T-helper 2 cell treated with Interferon-gamma antibody and Interleukin-4, amounts not matched to agents 5 μg/mL and 100 μg/mL, for 36 hours (primary cell): ENCODE data around the gene TRPV4.

Experiments
- DNase-seq: peaks from one replicate; pipeline ENCODE4 v3.0.0; 2021; ENCODE audit warnings: low spot score
- H3K27ac Mint-ChIP-seq: one replicate; pipeline ENCODE4 v1.8.0; 2021; ENCODE audit warnings: mild to moderate bottlenecking, mixed read lengths
- H3K27me3 Mint-ChIP-seq: one replicate; pipeline ENCODE4 v1.8.0; 2021; ENCODE audit warnings: low read depth, mixed read lengths
- H3K36me3 Mint-ChIP-seq: one replicate; pipeline ENCODE4 v1.8.0; 2021; ENCODE audit warnings: low read depth, mixed read lengths
- H3K4me1 Mint-ChIP-seq: one replicate; pipeline ENCODE4 v1.8.0; 2021; ENCODE audit warnings: low read depth, mixed read lengths
- H3K4me3 Mint-ChIP-seq: one replicate; pipeline ENCODE4 v1.8.0; 2022; ENCODE audit warnings: mild to moderate bottlenecking, moderate library complexity, mixed read lengths
- H3K9me3 Mint-ChIP-seq: one replicate; pipeline ENCODE4 v1.8.0; 2021; ENCODE audit warnings: mixed read lengths

Gene TRPV4

DNA sequence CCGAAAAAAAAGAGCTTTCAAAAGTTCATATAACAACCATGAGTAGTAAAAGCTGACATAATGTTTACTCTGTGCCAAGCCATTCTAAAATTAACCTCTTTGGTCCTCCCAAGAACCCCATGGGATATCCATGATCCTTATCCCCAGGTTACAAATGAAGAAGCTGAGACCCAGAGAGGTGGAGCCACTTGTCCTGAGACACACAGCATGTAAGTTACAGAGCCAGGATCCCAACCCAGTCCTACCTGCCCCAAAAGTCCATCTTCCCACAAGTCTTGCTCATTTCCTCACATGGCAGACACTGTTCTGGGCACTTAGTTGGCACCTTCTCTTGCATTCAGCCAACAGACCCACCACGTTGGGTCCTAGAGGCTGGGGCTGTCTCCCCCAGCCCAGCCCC is 37.1 kb downstream of the TRPV4 start:
- no peaks in the 10 kb centered on the region for H3K4me1 Mint-ChIP-seq
- no peak for DNase-seq
- no peak overlapping the region for H3K27ac Mint-ChIP-seq
- peaks cover 2% of the 10 kb centered on the region for H3K27me3 Mint-ChIP-seq
- H3K36me3 Mint-ChIP-seq = no peaks in the 10 kb centered on the region
- no peak overlapping the region for H3K4me3 Mint-ChIP-seq
- no peaks in the 10 kb centered on the region for H3K9me3 Mint-ChIP-seq

DNA sequence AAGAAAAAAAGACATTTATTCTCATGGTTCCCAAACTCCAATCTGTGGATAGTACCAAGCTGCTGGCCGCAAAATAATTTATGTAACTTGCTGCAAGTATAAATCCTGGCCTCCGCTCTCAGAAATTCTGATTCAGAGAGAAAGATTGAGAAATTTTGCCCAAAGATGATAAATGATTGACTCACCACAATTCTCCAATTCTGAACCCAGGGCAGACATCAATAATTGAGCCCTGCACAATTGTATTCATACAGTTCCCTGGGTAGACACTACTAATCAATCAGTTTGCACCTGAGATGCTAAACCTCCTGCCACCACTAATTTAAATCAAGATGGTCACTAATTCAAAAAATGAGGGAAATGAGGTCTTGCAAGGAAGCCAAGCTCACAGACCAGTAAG is 38.2 kb downstream of the TRPV4 start:
- H3K36me3 Mint-ChIP-seq = no peaks in the 10 kb centered on the region
- H3K27me3 Mint-ChIP-seq = peaks cover 2% of the 10 kb centered on the region
- DNase-seq = no peak
- no peak overlapping the region for H3K27ac Mint-ChIP-seq
- no peaks in the 10 kb centered on the region for H3K9me3 Mint-ChIP-seq
- no peak overlapping the region for H3K4me3 Mint-ChIP-seq
- no peaks in the 10 kb centered on the region for H3K4me1 Mint-ChIP-seq

DNA sequence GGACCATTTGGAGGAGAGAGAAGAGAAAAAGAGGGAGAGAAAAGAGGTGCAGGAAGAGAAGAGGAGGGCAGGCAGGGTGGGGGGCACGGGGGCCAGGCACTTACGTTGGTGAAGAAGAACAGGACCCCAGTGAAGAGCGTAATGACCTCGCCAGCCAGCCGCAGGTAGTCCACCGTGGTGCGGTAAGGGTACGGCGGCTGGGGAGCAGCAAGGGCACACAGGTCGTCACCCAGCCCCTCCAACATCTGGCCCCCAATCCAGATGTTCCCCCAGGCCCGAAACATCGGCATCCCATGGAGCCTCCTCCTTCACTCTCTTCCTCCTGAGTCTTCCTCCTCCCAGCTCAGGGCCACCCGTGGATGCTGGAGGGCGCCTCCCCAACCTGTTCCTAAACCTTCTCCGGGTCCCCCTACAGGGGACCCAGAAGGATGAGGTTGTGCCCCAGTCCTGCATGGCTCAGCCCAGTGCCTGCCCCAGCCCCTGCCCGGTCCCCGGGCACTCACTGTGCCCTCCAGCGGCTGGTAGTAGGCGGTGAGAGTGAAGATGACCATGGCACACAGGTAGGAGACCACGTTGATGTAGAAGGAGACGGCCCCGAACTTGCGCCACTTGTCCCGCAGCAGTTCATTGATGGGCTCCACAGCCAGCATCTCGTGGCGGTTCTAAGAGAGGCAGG is 39.2 kb downstream of the TRPV4 start:
- H3K9me3 Mint-ChIP-seq = no peaks in the 10 kb centered on the region
- H3K4me1 Mint-ChIP-seq = no peaks in the 10 kb centered on the region
- H3K27ac Mint-ChIP-seq = no peak overlapping the region
- H3K4me3 Mint-ChIP-seq = no peak overlapping the region
- DNase-seq = no peak
- H3K36me3 Mint-ChIP-seq = no peaks in the 10 kb centered on the region
- peaks cover 2% of the 10 kb centered on the region for H3K27me3 Mint-ChIP-seq

DNA sequence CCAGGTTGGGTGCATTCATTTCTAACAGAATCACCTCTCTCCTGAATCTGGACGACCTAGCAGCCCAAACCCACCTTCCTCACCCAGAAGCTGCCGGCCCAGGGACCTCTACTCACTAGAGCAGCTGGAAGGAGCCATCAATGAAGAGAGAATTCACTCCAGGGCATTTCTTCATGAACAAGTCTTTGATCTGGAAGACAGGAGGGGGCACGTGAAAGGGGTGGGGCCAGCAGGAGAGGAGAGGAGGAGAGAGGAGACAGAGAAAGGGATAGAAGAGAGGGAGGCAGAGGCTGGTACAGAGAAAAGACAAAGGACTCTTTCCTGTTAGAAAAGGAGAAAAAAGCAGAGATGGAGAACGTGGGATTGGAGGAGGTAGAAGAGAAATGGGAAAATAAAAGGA is 39.8 kb downstream of the TRPV4 start:
- Mint-ChIP-seq H3K27me3 (peaks cover 2% of the 10 kb centered on the region), H3K9me3 (no peaks in the 10 kb centered on the region)

DNA sequence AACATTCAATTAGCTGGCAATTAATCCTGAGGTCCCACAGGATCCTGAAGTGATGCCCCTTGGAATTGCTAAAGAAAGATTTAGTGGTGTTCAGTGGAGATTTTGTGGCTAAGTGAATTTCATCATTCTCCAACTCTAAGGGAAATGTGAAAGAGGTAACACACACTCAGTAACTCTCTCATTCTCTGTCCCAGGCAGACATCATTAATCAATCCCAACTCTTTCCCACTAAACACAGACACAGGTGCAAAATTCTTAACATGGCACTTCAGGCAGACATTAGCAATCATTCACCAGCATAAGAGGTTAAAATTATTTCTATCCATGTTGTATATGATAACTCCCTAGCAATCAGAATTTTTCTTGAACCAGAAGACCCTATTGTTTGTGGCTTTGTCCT is 40.2 kb downstream of the TRPV4 start:
- no peaks in the 10 kb centered on the region for H3K36me3 Mint-ChIP-seq
- H3K27me3 Mint-ChIP-seq = peaks cover 2% of the 10 kb centered on the region
- no peaks in the 10 kb centered on the region for H3K4me1 Mint-ChIP-seq
- H3K27ac Mint-ChIP-seq = no peak overlapping the region
- H3K9me3 Mint-ChIP-seq = no peaks in the 10 kb centered on the region
- no peak overlapping the region for H3K4me3 Mint-ChIP-seq
- no peak for DNase-seq

More for the DNA sequence above, 39.8 kb downstream of the TRPV4 start:
- Mint-ChIP-seq H3K4me3 (no peak overlapping the region), H3K4me1 (no peaks in the 10 kb centered on the region), H3K36me3 (no peaks in the 10 kb centered on the region), H3K27ac (no peak overlapping the region)
- DNase-seq = no peak

DNA sequence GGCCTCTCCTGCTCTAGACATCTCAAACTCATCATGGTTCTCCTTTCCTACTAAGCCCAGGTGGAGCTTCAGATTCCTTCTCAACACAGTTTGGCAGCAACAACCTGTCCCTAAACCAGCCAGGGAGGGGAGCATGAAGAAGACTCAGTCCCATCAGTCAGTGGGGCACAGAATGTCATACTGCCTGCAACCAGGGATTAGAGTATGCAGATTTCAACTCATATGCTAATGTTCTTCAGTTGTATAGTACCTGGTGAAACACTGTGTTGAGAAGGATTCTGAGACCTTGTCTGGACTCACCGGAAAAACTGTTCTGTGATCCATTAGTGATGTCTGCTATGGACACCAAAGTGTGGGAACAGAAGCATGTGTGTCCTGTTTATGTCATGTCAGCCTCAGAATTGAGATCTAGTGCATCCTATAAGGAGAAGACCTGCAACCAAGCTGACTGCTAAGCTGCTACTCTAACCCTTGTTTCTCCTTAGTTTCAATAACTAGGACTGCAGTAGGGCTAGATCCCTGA is 43.6 kb downstream of the TRPV4 start:
- H3K9me3 Mint-ChIP-seq = no peaks in the 10 kb centered on the region
- no peak for DNase-seq
- no peaks in the 10 kb centered on the region for H3K4me1 Mint-ChIP-seq
- no peak overlapping the region for H3K4me3 Mint-ChIP-seq
- H3K27me3 Mint-ChIP-seq = peaks cover 2% of the 10 kb centered on the region
- no peak overlapping the region for H3K27ac Mint-ChIP-seq
- no peaks in the 10 kb centered on the region for H3K36me3 Mint-ChIP-seq

DNA sequence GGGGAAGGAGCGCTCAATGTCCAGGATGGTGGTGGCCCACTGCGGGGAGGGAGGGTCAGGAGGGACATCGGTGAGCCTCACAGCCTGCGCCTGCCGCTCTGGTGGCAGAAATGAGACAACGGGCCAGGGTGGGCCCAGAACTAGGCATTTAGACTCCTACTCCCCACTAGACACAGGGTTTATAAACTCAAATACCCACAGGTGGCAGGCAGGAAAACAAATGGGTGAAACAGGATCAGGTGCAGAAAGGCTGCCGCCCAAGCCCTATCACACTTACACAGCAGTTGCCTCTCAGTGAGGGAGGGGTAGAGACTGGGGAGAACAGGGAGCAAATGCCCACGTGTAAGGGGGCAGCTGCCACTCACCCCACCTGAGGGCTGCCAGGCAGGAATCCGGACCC is 46.4 kb downstream of the TRPV4 start:
- Mint-ChIP-seq H3K9me3 (no peaks in the 10 kb centered on the region), H3K4me3 (no peak overlapping the region), H3K36me3 (no peaks in the 10 kb centered on the region), H3K27me3 (no peaks in the 10 kb centered on the region), H3K27ac (no peak overlapping the region), H3K4me1 (no peaks in the 10 kb centered on the region)
- DNase-seq = no peak

DNA sequence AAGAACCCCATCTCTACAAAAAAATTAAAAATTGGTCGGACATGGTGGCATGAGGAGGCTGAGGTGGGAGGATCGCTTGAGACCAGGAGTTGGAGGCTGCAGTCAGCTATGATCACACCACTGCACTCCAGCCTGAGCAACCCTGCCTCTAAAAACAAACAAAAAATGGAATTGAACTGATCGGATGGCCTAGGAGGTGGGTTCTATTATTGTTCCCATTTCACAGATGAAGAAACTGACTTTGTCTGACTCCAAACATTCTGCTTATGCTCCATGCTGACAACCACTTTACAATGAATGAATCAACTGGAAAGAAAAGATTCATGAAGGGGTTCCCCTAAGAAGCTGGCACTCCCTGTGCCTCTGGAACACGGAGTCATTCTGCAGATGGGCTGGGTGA is 47.3 kb downstream of the TRPV4 start:
- Mint-ChIP-seq H3K4me1 (no peaks in the 10 kb centered on the region), H3K9me3 (no peaks in the 10 kb centered on the region), H3K27ac (no peak overlapping the region), H3K36me3 (no peaks in the 10 kb centered on the region), H3K4me3 (no peak overlapping the region), H3K27me3 (no peaks in the 10 kb centered on the region)
- no peak for DNase-seq

DNA sequence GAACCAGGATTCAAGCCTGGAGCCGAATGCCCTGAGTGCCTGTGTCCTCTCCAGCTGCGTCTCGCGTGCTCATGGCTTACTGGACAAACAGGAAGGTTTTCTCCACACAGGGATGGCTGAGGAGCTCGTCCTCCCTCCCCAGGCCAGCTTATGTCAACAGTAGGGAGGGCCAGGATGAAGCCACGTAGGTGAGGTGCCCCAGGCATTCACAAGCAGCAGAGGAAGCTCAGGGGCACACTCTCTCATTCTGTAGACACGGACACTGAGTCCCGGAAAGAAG is 49.3 kb downstream of the TRPV4 start:
- Mint-ChIP-seq H3K4me1 (no peaks in the 10 kb centered on the region), H3K27ac (no peak overlapping the region), H3K27me3 (no peaks in the 10 kb centered on the region), H3K36me3 (no peaks in the 10 kb centered on the region), H3K4me3 (no peak overlapping the region), H3K9me3 (no peaks in the 10 kb centered on the region)
- DNase-seq = no peak

DNA sequence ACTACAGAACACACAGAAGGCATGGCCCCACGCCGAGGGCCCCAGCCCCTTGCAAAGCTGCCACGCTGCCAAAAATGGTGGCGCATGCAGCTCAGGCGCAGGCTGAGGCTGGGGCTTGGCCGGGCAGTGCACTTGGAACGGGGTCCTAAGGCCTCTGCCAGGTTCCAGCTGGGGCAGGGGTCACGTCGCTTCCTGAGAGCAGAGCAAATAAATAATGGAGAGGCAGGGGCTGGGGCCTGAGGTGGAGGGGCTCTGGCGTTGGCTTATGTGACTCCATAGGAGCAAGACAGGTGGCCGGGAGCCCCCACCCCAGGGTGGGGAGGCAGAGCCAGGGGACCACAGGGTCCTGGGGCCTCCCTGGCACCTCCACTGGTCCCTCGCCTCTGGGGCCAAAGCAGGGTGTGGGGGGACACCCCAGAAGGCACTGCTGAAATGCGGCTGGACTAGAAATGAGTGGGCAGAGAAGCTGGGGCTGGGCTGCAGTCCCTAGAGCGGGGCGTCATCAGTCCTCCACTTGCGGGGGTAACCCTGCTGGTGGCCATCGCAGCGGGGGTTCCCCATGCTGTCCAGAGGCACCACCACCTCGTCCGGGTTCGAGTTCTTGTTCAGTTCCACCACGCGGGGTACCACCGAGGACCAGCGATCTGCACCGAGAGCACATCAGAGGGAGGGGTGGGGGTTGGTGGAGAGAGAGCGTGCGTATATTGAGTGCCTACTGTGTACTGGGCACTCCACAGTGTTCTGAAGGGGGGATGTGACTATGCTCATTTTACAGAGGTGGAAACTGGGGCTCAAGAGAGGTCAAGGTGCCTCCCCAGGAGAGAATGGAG is 49.8 kb downstream of the TRPV4 start:
- H3K36me3 Mint-ChIP-seq = no peaks in the 10 kb centered on the region
- peaks cover 4% of the 10 kb centered on the region for H3K9me3 Mint-ChIP-seq
- no peak overlapping the region for H3K4me3 Mint-ChIP-seq
- no peak for DNase-seq
- H3K4me1 Mint-ChIP-seq = no peaks in the 10 kb centered on the region
- H3K27me3 Mint-ChIP-seq = no peaks in the 10 kb centered on the region
- no peak overlapping the region for H3K27ac Mint-ChIP-seq

DNA sequence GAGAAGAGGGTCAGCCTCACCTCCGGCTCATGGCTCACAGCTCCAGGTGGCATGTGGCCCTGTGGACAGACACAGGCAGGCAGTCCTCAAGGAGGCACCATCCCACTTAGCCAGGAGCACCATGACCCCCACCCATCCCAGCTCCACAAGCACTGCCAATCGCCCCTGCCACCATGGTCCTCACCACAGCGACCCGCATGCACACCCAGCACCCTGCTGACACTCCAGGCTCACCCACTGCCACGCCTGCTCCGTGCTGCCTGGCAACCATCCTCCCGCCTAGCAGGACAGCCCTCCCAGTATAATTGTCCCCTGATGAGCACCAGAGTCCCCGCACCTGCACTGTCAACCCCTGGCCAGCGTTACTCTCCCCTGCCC is 50.9 kb downstream of the TRPV4 start:
- no peaks in the 10 kb centered on the region for H3K27me3 Mint-ChIP-seq
- H3K36me3 Mint-ChIP-seq = peaks cover 1% of the 10 kb centered on the region
- no peak for DNase-seq
- H3K27ac Mint-ChIP-seq = no peak overlapping the region
- H3K4me1 Mint-ChIP-seq = peaks cover 4% of the 10 kb centered on the region
- no peak overlapping the region for H3K4me3 Mint-ChIP-seq
- H3K9me3 Mint-ChIP-seq = peaks cover 4% of the 10 kb centered on the region

DNA sequence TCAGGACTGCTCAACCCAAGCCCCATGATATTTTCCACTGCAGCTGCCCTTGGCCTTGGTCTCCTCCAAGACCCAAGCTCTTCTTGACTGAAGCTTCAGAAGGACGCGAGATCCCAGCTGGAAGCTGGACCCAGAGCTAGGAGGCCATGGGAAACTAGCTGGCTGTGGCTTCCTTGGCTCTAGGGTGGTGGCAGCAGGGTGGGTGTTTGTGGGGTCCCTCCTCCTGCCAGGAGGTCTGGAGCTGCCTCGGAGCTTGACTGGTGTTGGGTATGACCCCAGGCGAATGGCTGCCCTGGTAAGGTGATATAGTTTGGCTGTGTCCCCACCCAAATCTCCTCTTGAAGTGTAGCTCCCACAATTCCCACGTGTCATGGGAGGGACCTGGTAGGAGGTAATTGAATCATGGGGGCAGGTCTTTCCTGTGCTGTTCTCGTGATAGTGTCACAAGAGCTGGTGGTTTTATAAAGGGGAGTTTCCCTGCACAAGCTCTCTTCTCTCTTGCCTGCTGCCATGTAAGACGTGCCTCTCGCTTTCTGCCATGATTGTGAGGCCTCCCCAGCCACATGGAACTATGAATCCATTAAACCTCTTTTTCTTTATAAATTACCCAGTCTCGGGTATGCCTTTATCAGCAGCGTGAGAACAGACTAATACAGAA is 51.4 kb downstream of the TRPV4 start:
- H3K4me1 Mint-ChIP-seq = peaks cover 4% of the 10 kb centered on the region

DNA sequence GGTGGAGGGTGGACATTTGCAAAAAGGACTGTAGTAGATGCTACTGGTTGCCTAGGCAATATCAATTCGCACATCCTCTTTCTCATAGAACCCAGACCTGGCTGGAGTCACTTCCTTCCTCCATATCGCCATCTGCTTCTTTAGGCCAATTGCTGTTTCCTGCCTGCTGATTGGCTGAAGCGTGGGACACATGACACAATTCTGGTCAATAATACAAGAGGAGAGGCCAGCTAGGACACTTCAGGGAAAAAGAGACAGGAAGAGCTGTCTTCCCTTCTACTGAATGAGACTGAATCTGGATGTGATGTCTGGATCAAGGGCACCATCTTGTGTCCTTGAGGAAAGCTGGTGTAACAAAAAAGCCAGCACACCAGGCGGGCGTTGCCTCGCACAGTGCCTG is 53.8 kb downstream of the TRPV4 start:
- no peaks in the 10 kb centered on the region for H3K27me3 Mint-ChIP-seq
- peaks cover 1% of the 10 kb centered on the region for H3K36me3 Mint-ChIP-seq
- H3K4me3 Mint-ChIP-seq = no peak overlapping the region
- no peak overlapping the region for H3K27ac Mint-ChIP-seq
- H3K9me3 Mint-ChIP-seq = peaks cover 4% of the 10 kb centered on the region
- no peak for DNase-seq
- peaks cover 4% of the 10 kb centered on the region for H3K4me1 Mint-ChIP-seq

More for the DNA sequence above, 51.4 kb downstream of the TRPV4 start:
- DNase-seq = no peak
- Mint-ChIP-seq H3K9me3 (peaks cover 4% of the 10 kb centered on the region), H3K27ac (no peak overlapping the region), H3K27me3 (no peaks in the 10 kb centered on the region), H3K4me3 (no peak overlapping the region), H3K36me3 (peaks cover 1% of the 10 kb centered on the region)

DNA sequence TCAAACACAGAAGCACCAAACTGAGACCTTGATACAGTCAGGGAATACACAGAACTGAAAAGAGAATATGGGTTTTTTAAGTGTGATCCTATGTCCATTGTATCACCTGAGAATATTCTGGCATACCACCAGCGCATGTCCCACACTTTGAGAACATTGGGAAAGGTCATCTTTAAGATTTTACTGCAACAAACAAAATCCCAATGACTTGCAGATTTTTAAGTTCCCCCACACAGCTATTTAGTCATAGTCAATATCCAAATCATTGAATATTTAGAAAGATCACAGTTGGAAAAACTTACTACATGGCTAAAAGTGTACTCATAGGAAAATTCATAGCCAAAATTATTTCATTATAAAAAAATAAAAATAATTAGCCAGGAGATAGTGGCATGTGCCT is 54.5 kb downstream of the TRPV4 start:
- Mint-ChIP-seq H3K36me3 (peaks cover 1% of the 10 kb centered on the region), H3K4me3 (no peak overlapping the region), H3K9me3 (peaks cover 4% of the 10 kb centered on the region), H3K4me1 (peaks cover 4% of the 10 kb centered on the region), H3K27me3 (no peaks in the 10 kb centered on the region), H3K27ac (no peak overlapping the region)
- no peak for DNase-seq
